Glutamatergic neuron (in vitro differentiated cells): ENCODE data around the gene COL6A1. TPM values are rescaled to one million over a fixed set of nuclear protein-coding genes. Genes with fewer than 3 reads are reported as not detected.
A peak's percentile ranks its signal among the peaks of the same experiment; 100 is the strongest.

ENCODE experiments used
- DNase-seq: peaks from one replicate; pipeline ENCODE4 v3.0.0; 2022
- H3K27ac Mint-ChIP-seq: one replicate; pipeline ENCODE4 v1.8.0; 2020; ENCODE audit warnings: mild to moderate bottlenecking, mixed read lengths, inconsistent platforms; ENCODE audit not compliant: unreplicated experiment
- H3K27me3 Mint-ChIP-seq: one replicate; pipeline ENCODE4 v1.8.0; 2020; ENCODE audit warnings: mild to moderate bottlenecking, moderate library complexity, mixed read lengths, inconsistent platforms; ENCODE audit not compliant: unreplicated experiment
- H3K36me3 Mint-ChIP-seq: one replicate; pipeline ENCODE4 v1.8.0; 2020; ENCODE audit warnings: mild to moderate bottlenecking, mixed read lengths, inconsistent platforms; ENCODE audit not compliant: unreplicated experiment
- H3K4me1 Mint-ChIP-seq: one replicate; pipeline ENCODE4 v1.8.0; 2020; ENCODE audit warnings: mild to moderate bottlenecking, low read depth, mixed read lengths, inconsistent platforms; ENCODE audit not compliant: unreplicated experiment
- H3K4me3 Mint-ChIP-seq: one replicate; pipeline ENCODE4 v1.8.0; 2020; ENCODE audit warnings: mild to moderate bottlenecking, mixed read lengths, inconsistent platforms; ENCODE audit not compliant: unreplicated experiment
- H3K9me3 Mint-ChIP-seq: one replicate; pipeline ENCODE4 v1.8.0; 2020; ENCODE audit warnings: mild to moderate bottlenecking, moderate library complexity, mixed read lengths, inconsistent platforms; ENCODE audit not compliant: unreplicated experiment
- CTCF ChIP-seq: fragments of 200-600 bp; sonication (generic); IDR thresholded peaks from one replicate; pipeline ENCODE4 v1.5.0; 2021; ENCODE audit not compliant: partially characterized antibody, unreplicated experiment
- total RNA-seq: library from RNA; stranded (reverse); fragmentation: NEBNext Ultra II Directional; extraction: Animal tissue kit (Norgen Biotek cat#: 25700); gene quantifications from one replicate; pipeline ENCODE4 v1.2.1, GENCODE V29; 2021; ENCODE audit not compliant: unreplicated experiment

The COL6A1 gene
- total RNA-seq, 1 donor from 2014 or later = 407 TPM

DNA sequence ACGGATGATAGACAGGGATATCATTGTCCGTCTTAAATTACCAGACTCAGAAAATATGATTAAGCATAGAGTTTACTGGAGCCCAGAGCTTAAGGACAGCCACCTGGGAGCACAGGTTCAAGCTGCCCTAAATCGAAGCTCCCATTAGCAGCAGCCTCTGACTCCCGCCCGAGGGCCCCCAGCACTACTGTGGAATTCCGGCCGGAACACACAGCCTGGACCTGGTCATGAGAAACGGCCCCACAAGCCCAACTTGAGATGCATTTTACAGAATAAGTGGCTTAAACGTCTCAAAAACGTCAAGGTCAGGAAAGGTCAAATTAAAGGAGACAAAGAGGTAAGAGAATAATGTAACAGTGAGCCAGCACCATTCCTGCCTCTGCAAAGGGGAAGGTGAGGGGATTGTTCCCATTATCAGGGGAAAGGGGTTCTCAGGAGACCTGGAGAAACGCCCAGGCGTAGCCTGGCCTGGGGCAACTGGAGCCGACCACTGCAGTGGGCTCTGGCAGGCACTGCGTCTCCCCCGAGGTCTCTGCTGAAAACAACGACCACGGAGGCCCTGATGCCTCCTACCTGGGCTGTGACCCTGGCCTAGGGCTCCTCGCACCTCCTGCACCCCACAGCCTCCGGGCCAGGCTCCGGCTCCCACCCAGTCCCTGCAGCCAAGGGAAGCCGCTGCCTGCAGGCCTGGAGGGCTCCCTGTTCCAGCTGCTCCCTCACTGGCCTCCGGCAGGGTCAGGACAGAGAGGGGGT lies 11.5 kb upstream of the COL6A1 start:
- Mint-ChIP-seq H3K27ac (peak overlapping the region; percentile 11), H3K9me3 (peaks cover 5% of the 10 kb centered on the region), H3K4me1 (peaks cover 5% of the 10 kb centered on the region), H3K4me3 (peak overlapping the region; percentile 12), H3K27me3 (no peaks in the 10 kb centered on the region), H3K36me3 (no peaks in the 10 kb centered on the region)
- TF ChIP-seq CTCF = no peak
- DNase-seq = no peak

GRCh38 chr21:45970674-45971615 lies 10.6 kb upstream of the COL6A1 start:
- Mint-ChIP-seq H3K4me3 (no peak overlapping the region), H3K36me3 (no peaks in the 10 kb centered on the region), H3K27me3 (no peaks in the 10 kb centered on the region), H3K27ac (peak overlapping the region; percentile 90), H3K9me3 (peaks cover 2% of the 10 kb centered on the region), H3K4me1 (peaks cover 9% of the 10 kb centered on the region)
- peak; percentile 87 for DNase-seq
- peak; percentile 87 for TF ChIP-seq CTCF

DNA sequence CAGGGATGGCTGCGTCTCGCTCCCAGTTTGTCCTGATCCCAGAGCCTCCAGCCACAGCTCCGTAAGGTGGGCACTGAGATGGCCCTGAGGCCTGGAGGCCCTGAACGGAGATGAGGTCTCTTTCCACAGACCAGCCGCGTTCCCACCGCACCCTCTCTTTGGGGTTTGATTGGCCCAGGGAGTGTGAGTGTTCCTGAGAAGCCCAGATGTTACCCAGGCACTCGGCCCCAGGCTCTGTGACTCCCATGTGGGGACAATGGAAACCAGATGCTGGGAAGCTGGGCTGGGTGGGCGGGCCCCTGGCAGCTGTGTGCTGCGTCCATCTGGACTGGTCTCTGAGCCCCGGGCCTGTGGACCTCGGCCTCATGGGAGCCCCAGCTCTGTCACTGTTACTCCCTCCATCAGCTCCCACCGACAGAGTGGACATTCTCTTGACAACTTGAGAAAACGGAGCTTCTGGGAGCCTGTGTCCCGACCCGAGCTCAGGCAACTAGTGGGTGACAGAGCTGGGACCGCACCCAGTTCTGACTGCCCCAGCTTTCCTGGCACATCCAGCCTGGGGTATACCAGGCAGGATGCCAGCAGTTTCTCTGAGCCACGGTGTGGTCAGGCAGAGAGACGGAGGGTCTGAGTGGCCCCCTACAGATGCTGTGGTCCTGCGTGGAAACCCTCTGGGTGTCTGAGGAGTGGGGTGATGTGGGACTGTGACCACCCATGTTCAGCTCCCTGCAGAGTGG lies 9.8 kb upstream of the COL6A1 start:
- Mint-ChIP-seq H3K36me3 (no peaks in the 10 kb centered on the region), H3K27me3 (no peaks in the 10 kb centered on the region), H3K4me1 (peaks cover 13% of the 10 kb centered on the region), H3K4me3 (no peak overlapping the region), H3K9me3 (peaks cover 2% of the 10 kb centered on the region), H3K27ac (peak overlapping the region; percentile 90)
- no peak for TF ChIP-seq CTCF
- DNase-seq = peak; percentile 55

GRCh38 chr21:45972353-45972715 lies 9.2 kb upstream of the COL6A1 start:
- H3K27ac Mint-ChIP-seq = no peak overlapping the region
- peaks cover 13% of the 10 kb centered on the region for H3K4me1 Mint-ChIP-seq
- peaks cover 2% of the 10 kb centered on the region for H3K9me3 Mint-ChIP-seq
- no peaks in the 10 kb centered on the region for H3K36me3 Mint-ChIP-seq
- no peaks in the 10 kb centered on the region for H3K27me3 Mint-ChIP-seq
- DNase-seq = no peak
- no peak for TF ChIP-seq CTCF
- no peak overlapping the region for H3K4me3 Mint-ChIP-seq
